CD4-positive, alpha-beta T cell (primary cell): ENCODE results near the gene PIGU. TPM values are rescaled to one million over a fixed set of nuclear protein-coding genes. Genes with fewer than 3 reads are reported as not detected.

Experiments used
- ATAC-seq: fragments of 200-7000 bp; cut with Tn5 transposase; one replicate; pipeline ENCODE4 v1.10.0; 2022; ENCODE audit warnings: mild to moderate bottlenecking; ENCODE audit not compliant: poor library complexity
- CTCF ChIA-PET: fragments of 350-600 bp; sonication (Branson Sonifier 250); formaldehyde crosslinking; loops from one replicate; lab custom pipeline; 2021; ENCODE audit warnings: antibody characterized with exemption, inconsistent platforms; lab: Charles Lee
- POLR2A ChIA-PET: fragments of 350-600 bp; sonication (Branson Sonifier 250); formaldehyde crosslinking; loops from one replicate; lab custom pipeline; 2021; ENCODE audit warnings: antibody characterized with exemption, inconsistent platforms; lab: Charles Lee
- DNase-seq, 14 experiments: peaks; one replicate each; pipeline ENCODE4 v3.0.0-alpha.2; 2013 to 2020; ENCODE audit warnings: mixed read lengths in 2 of 14
- H3K27ac ChIP-seq, 2 donors: one replicate each; pipeline versions ENCODE4 v1.5.1 to v1.7.0; 2013; ENCODE audit warnings: low read length in 2 of 2, low read depth in 1 of 2, mild to moderate bottlenecking in 1 of 2
- H3K27me3 ChIP-seq, 2 experiments: 1 replicate in 1 of 2; 2 replicates in 1 of 2; pipeline versions ENCODE4 v1.6.1 to v1.7.0; 2013; ENCODE audit warnings: low read length in 2 of 2, control low read depth in 1 of 2, mild to moderate bottlenecking in 1 of 2, moderate library complexity in 1 of 2; ENCODE audit not compliant: insufficient read depth in 2 of 2, control insufficient read depth in 1 of 2
- H3K36me3 ChIP-seq: one replicate; pipeline ENCODE4 v1.6.1; 2013; ENCODE audit warnings: low read length, control low read depth; ENCODE audit not compliant: insufficient read depth
- H3K4me1 ChIP-seq: one replicate; pipeline ENCODE4 v1.6.1; 2013; ENCODE audit warnings: low read length, control low read depth; ENCODE audit not compliant: insufficient read depth
- H3K4me3 ChIP-seq: one replicate; pipeline ENCODE4 v1.5.1; 2013; ENCODE audit warnings: mild to moderate bottlenecking, low read length, moderate library complexity
- H3K9me3 ChIP-seq, 2 experiments: 1 replicate in 1 of 2; 2 replicates in 1 of 2; pipeline versions ENCODE4 v1.6.1 to v1.7.0; 2013; ENCODE audit warnings: low read length in 2 of 2, mild to moderate bottlenecking in 2 of 2, control low read depth in 1 of 2, moderate library complexity in 1 of 2; ENCODE audit not compliant: control insufficient read depth in 1 of 2, insufficient read depth in 1 of 2
- H3K27ac Mint-ChIP-seq: one replicate; pipeline ENCODE4 v1.8.0; 2020; ENCODE audit warnings: mixed read lengths
- H3K27me3 Mint-ChIP-seq: one replicate; pipeline ENCODE4 v1.8.0; 2021; ENCODE audit warnings: mixed read lengths
- H3K36me3 Mint-ChIP-seq: one replicate; pipeline ENCODE4 v1.8.0; 2021; ENCODE audit warnings: low read depth, mixed read lengths
- H3K4me1 Mint-ChIP-seq: one replicate; pipeline ENCODE4 v1.8.0; 2021; ENCODE audit warnings: low read depth, mixed read lengths
- H3K4me3 Mint-ChIP-seq: one replicate; pipeline ENCODE4 v1.8.0; 2020; ENCODE audit warnings: mild to moderate bottlenecking, mixed read lengths
- H3K9me3 Mint-ChIP-seq: one replicate; pipeline ENCODE4 v1.8.0; 2020; ENCODE audit warnings: mixed read lengths
- CTCF ChIP-seq: fragments of 200-600 bp; IDR thresholded peaks from one replicate; pipeline ENCODE4 v1.8.0; 2022; ENCODE audit warnings: antibody characterized with exemption, mild to moderate bottlenecking
- intact Hi-C, 2 experiments: fragments of 100-400 bp; cut with DNase I in 1 of 2; cut with micrococcal nuclease in 1 of 2; formaldehyde crosslinking; loops; one replicate each; pipeline versions ENCODE4 v1.15.1 to v1.9.0; 2023 to 2025; cut with DNase I, micrococcal nuclease
- total RNA-seq, 174 experiments: library from RNA in 2 of 174; stranded (reverse) in 2 of 174; gene quantifications; one replicate each; pipeline ENCODE4 v1.2.3 and lab custom pipeline; 2021 to 2026

The PIGU gene
- total RNA-seq, 2 experiments from 2014 or later: 4.6 to 5.5 TPM

GRCh38 chr20:34510575-34510974 lies 166.3 kb downstream of the PIGU start:
- ATAC-seq: no peak
- H3K27me3 Mint-ChIP-seq: no peaks in the 10 kb centered on the region
- H3K4me3 ChIP-seq: no peak overlapping the region
- H3K27me3 ChIP-seq: no peaks in the 10 kb centered on the region
- ChIA-PET CTCF (no interaction called here), POLR2A (no interaction called here)
- peaks cover 50% of the 10 kb centered on the region for H3K36me3 Mint-ChIP-seq
- no peak overlapping the region for H3K4me3 Mint-ChIP-seq
- TF ChIP-seq CTCF: no peak
- no peak for DNase-seq
- no peak overlapping the region for H3K27ac ChIP-seq
- H3K27ac Mint-ChIP-seq: no peak overlapping the region
- peaks cover 28% of the 10 kb centered on the region for H3K4me1 Mint-ChIP-seq
- peaks cover 42% of the 10 kb centered on the region for H3K36me3 ChIP-seq
- no peaks in the 10 kb centered on the region for H3K9me3 ChIP-seq
- H3K4me1 ChIP-seq: peaks cover 10% of the 10 kb centered on the region
- intact Hi-C loops: loop anchor here (10.0 kb wide), 2 partner anchors 364 to 396 kb away; partner anchors contain the start of genes EIF2S2 (in 2 of the 2), ACSS2 (in 1 of the 2) and GGT7 (in 1 of the 2)
- H3K9me3 Mint-ChIP-seq: no peaks in the 10 kb centered on the region

Other genes starting within 250 kb of the PIGU start
- gene DYNLRB1, start 160.7 kb downstream of the PIGU start, total RNA-seq: 10 to 100 TPM; 38.3 to 40.3 TPM
- gene MAP1LC3A, start 118.4 kb downstream of the PIGU start, total RNA-seq: 10 to 100 TPM; 17.5 to 17.7 TPM
- gene TP53INP2, start 27.3 kb upstream of the PIGU start, total RNA-seq: 10 to 100 TPM; 65.8 to 72.7 TPM
- 10 to 100 TPM; 14.6 to 16.3 TPM for gene NCOA6, start 148.6 kb upstream of the PIGU start, total RNA-seq
- gene GGT7, start 195.8 kb upstream of the PIGU start, total RNA-seq: 10 to 100 TPM; 32.4 to 32.6 TPM
- 10 to 100 TPM; 15.6 to 18.8 TPM for gene ACSS2, start 199.5 kb upstream of the PIGU start, total RNA-seq